Testis (tissue), 3 donors: Measurements from ENCODE around the gene AP5Z1. TPM values are rescaled to one million over a fixed set of nuclear protein-coding genes. Genes with fewer than 3 reads are reported as not detected.
"Not testable (repeated sequence)": the region's sequence is repeated elsewhere in the genome, so short reads cannot be mapped to it uniquely, and the experiment has no call there.

Experiments used
- DNase-seq: peaks from one replicate; pipeline ENCODE4 v3.0.0-alpha.2; 2019
- H3K27ac ChIP-seq, 2 donors: fragments of 200-600 bp; sonication (generic); one replicate each; pipeline ENCODE4 v1.5.1; 2019
- H3K27me3 ChIP-seq: fragments of 200-600 bp; sonication (generic); one replicate; pipeline ENCODE4 v1.5.1; 2019
- H3K36me3 ChIP-seq: fragments of 200-600 bp; sonication (generic); one replicate; pipeline ENCODE4 v1.5.1; 2017; ENCODE audit warnings: low read depth; ENCODE audit errors: missing control alignments
- H3K4me1 ChIP-seq: fragments of 200-600 bp; sonication (generic); one replicate; pipeline ENCODE4 v1.5.1; 2019
- H3K4me3 ChIP-seq, 2 donors: fragments of 200-600 bp; sonication (generic); one replicate each; pipeline ENCODE4 v1.5.1; 2017 to 2019
- H3K9me3 ChIP-seq: fragments of 200-600 bp; sonication (generic); one replicate; pipeline ENCODE4 v1.5.1; 2017
- POLR2A ChIP-seq: fragments of 450-650 bp; IDR thresholded peaks from one replicate; pipeline ENCODE4 v1.6.1; 2017; ENCODE audit warnings: antibody characterized with exemption, mild to moderate bottlenecking, moderate library complexity
- WGBS, 2 donors: methylation state at CpG; one replicate each; pipeline ENCODE4 v1.1.5; 2018; 5-methylcytosine and 5-hydroxymethylcytosine counted together
- intact Hi-C: fragments of 100-400 bp; cut with DNase I; formaldehyde crosslinking; loops from one replicate; pipeline ENCODE4 v1.15.1; 2023; ENCODE audit warnings: low total_unique reads
- polyA plus RNA-seq: library from polyadenylated mRNA; stranded (reverse); fragments of 350-450 nt; fragmentation: Illumina TruSeq; extraction: RNeasy Lipid Tissue Mini Kit (QIAGEN cat#74804); gene quantifications from one replicate; pipeline ENCODE4 v1.2.3, GENCODE V29; 2014; ENCODE audit warnings: low read depth, low replicate concordance; ENCODE audit not compliant: insufficient read depth
- total RNA-seq, 2 donors: library from RNA; depleted of rRNA; stranded (reverse); fragments of >200 nt; gene quantifications; one replicate each; pipeline ENCODE4 v1.2.3, GENCODE V29; 2016
- TF ChIP-seq, protein P1 (sequence below), 3 experiments: fragments of 450-650 bp in 2 of 3; fragments of 200-600 bp in 1 of 3; sonication (generic) in 1 of 3; IDR thresholded peaks; one replicate each; pipeline ENCODE4 v1.5.1; 2016 to 2019; ENCODE audit warnings: antibody characterized with exemption in 3 of 3, mild to moderate bottlenecking in 2 of 3, moderate library complexity in 1 of 3

The AP5Z1 gene
- total and polyA plus RNA-seq, 3 donors from 2014 or later = 30.0 to 59.1 (median 47.6) TPM

DNA sequence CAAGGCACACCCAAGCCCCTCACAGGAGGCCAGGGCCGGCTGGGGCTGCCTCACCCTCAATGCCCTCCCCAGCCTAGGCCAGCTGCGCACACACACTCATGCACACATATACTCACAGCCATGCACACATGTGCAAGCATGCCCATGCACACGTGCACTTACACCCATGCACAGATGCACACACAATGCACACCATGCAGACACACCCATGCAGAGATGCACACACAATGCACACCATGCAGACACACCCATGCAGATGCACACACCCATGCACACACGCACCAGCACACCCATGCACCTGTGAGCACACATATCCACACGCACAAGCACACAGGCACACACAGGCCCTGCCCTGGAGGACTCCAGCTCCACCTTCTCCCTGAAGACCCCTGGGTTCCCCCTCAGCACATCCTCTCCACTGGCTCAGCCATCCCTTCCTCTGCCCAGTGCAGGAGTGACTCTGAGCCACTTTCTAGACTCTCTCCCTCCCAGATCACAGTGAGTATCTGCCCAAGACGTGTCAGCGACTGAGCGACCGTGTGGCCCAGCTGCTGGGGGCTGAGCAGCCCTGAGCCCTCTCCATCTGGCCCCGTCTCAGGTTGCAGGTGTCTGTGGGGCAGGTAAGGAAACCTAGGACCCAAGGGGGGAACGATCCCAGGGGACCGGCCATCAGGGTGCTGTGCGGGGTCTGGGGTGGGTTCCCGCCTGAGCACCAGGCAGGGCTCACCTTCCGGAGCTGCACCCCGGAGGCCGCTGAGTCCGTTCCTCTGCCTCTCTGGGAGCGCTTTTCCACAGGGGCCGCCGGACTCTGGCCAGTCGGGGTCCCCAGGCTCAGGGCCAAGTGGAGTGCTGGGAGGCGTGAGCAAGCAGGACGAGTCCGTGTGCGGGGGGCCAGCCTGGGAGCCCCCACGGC, 25.8 kb downstream of the AP5Z1 start:
- 93 to 95% methylated on average over 6 to 27 of the region's 27 CpGs for WGBS, 2 donors
- H3K27me3 ChIP-seq = no peaks in the 10 kb centered on the region
- H3K4me3 ChIP-seq = no peak overlapping the region
- no peaks in the 10 kb centered on the region for H3K36me3 ChIP-seq
- no peak for TF ChIP-seq POLR2A
- TF ChIP-seq, protein P1, sequence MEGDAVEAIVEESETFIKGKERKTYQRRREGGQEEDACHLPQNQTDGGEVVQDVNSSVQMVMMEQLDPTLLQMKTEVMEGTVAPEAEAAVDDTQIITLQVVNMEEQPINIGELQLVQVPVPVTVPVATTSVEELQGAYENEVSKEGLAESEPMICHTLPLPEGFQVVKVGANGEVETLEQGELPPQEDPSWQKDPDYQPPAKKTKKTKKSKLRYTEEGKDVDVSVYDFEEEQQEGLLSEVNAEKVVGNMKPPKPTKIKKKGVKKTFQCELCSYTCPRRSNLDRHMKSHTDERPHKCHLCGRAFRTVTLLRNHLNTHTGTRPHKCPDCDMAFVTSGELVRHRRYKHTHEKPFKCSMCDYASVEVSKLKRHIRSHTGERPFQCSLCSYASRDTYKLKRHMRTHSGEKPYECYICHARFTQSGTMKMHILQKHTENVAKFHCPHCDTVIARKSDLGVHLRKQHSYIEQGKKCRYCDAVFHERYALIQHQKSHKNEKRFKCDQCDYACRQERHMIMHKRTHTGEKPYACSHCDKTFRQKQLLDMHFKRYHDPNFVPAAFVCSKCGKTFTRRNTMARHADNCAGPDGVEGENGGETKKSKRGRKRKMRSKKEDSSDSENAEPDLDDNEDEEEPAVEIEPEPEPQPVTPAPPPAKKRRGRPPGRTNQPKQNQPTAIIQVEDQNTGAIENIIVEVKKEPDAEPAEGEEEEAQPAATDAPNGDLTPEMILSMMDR (IDR thresholded peaks at IDR 0.05) = no peak
- intact Hi-C loops = loop anchor here (10.0 kb wide), 1 partner anchor 84 kb away; the partner anchor contains the start of gene RADIL
- no peak for DNase-seq
- peaks cover 2% of the 10 kb centered on the region for H3K4me1 ChIP-seq
- no peaks in the 10 kb centered on the region for H3K9me3 ChIP-seq
- H3K27ac ChIP-seq = no peak overlapping the region

DNA sequence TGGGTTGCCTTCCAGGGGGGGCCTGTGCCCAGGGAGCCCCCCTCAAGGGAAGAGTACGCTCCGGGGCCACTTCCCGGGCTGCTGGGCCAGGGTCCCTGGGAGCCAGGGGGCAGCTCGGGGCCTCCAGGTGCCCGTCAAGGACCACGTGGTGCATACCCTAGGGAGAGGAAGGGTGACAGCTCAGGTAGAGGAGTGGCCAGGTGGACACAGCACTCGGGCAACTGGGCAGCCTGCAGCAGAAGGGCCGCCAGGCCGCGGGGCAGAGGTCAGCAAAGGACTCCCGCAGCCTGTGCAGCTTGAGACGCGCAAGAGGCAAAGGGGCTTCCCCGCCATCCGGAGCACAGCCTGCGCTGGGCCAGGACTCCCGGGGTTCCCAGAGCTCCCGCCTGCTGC, 26.4 kb downstream of the AP5Z1 start:
- H3K4me1 ChIP-seq = peaks cover 2% of the 10 kb centered on the region
- 89% methylated on average over 18 of the region's 18 CpGs; no CpG with 5 or more reads in 1 of the 2 donors for WGBS, 2 donors
- TF ChIP-seq, protein P1 (IDR thresholded peaks at IDR 0.05) = no peak
- no peak for TF ChIP-seq POLR2A
- no peak for DNase-seq
- H3K27me3 ChIP-seq = no peaks in the 10 kb centered on the region
- intact Hi-C loops = loop anchor here (10.0 kb wide), 1 partner anchor 83 kb away; the partner anchor contains the start of gene RADIL
- H3K27ac ChIP-seq = no peak overlapping the region
- H3K9me3 ChIP-seq = no peaks in the 10 kb centered on the region
- no peak overlapping the region for H3K4me3 ChIP-seq
- no peaks in the 10 kb centered on the region for H3K36me3 ChIP-seq

DNA sequence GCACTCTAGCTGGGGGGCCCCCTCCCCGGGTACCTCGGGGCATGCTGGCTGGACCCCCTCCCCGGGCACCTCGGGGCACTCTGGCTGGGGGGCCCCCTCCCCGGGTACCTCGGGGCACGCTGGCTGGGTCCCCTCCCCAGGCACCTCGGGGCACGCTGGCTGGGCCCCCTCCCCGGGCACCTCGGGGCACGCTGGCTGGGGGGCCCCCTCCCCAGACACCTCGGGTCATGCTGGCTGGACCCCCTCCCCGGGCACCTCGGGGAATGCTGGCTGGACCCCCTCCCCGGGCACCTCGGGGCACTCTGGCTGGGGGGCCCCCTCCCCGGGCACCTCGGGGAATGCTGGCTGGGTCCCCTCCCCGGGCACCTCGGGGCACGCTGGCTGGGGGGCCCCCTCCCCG, 27.2 kb downstream of the AP5Z1 start:
- not testable (repeated sequence) for H3K36me3 ChIP-seq, H3K4me3 ChIP-seq, H3K4me1 ChIP-seq, DNase-seq, H3K9me3 ChIP-seq, H3K27ac ChIP-seq, H3K27me3 ChIP-seq
- WGBS, 2 donors = 80 to 85% methylated on average over 2 to 11 of the region's 23 CpGs
- intact Hi-C loops = loop anchor here (10.0 kb wide), 1 partner anchor 82 kb away; the partner anchor contains the start of gene RADIL

DNA sequence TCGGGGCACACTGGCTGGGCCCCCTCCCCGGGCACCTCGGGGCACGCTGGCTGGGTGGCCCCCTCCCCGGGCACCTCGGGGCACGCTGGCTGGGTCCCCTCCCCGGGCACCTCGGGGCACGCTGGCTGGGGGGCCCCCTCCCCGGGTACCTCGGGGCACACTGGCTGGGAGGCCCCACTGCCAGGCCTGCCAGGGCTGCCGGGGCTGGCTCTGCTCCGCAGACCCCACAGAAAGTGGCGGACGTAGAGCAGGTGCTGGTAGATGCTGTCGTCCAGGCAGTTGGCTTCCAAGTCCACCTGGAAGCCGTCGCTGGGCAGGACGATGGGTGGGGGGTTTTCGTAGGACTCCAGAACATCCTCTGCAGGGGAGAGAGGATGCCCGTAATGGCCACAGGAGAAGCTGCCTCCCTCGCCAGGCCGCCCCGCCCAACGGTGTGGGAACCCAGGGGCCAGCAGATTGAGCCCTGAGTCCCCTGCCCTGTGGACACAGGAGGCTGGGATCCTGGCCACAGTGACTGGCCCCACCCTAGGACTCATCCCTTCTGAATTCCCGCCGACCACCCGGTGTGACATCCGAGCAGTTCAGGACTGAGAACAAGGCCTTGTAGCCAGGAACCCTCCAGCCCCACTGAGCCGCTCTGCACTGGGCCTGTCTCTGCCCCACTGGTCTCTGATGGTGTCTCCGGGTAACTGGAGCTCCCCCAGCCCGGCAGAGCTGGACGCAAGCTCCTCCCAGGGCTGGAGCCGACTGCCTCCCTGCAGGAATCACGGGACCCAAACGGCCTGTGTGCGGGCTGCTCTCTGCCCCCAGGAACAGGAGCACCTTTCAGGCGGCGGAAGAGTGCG, 28.2 kb downstream of the AP5Z1 start:
- intact Hi-C loops = loop anchor here (10.0 kb wide), 1 partner anchor 81 kb away; the partner anchor contains the start of gene RADIL
- Histone ChIP-seq H3K4me3 (no peak overlapping the region), H3K4me1 (no peaks in the 10 kb centered on the region), H3K27me3 (no peaks in the 10 kb centered on the region), H3K27ac (no peak overlapping the region), H3K9me3 (no peaks in the 10 kb centered on the region), H3K36me3 (no peaks in the 10 kb centered on the region)
- DNase-seq = no peak
- 83 to 84% methylated on average over 20 to 27 of the region's 41 CpGs for WGBS, 2 donors
- no peak for TF ChIP-seq POLR2A
- TF ChIP-seq, protein P1 (IDR thresholded peaks at IDR 0.05) = no peak
